OCI-LY7 (cell line): Measurements from ENCODE around the gene OASL. TPM values are rescaled to one million over a fixed set of nuclear protein-coding genes. Genes with fewer than 3 reads are reported as not detected.

ENCODE experiments used
- BruUV-seq: library from RNA; stranded (reverse); fragments of 400-500 nt; replicated peaks from 2 replicates; lab custom pipeline; 2021; lab: Mats Ljungman, UMichigan
- CTCF ChIA-PET: fragments of 300-600 bp; sonication (Branson Sonifier 250); formaldehyde crosslinking; loops from one replicate; lab custom pipeline; 2022; ENCODE audit warnings: antibody characterized with exemption; ENCODE audit not compliant: unreplicated experiment; lab: Charles Lee
- POLR2A ChIA-PET: fragments of 300-600 bp; sonication (Branson Sonifier 250); formaldehyde crosslinking; loops from one replicate; lab custom pipeline; 2022; ENCODE audit warnings: antibody characterized with exemption; lab: Charles Lee
- DNase-seq: peaks from one replicate; pipeline ENCODE4 v3.0.0-alpha.2; 2015; ENCODE audit warnings: low spot score
- H2AFZ ChIP-seq: fragments of 200-600 bp; sonication (generic), shearing (Covaris generic); 2 replicates; pipeline ENCODE4 v1.6.1; 2014; ENCODE audit warnings: mild to moderate bottlenecking, antibody characterized with exemption, low read length, moderate library complexity
- H3K27ac ChIP-seq: fragments of 200-600 bp; sonication (generic); 2 replicates; pipeline ENCODE4 v1.5.1; 2014; ENCODE audit warnings: mixed run types, low read depth, mild to moderate bottlenecking, moderate library complexity, low read length, inconsistent platforms; ENCODE audit not compliant: poor library complexity, severe bottlenecking
- H3K36me3 ChIP-seq: fragments of 200-600 bp; sonication (generic); 2 replicates; pipeline ENCODE4 v1.6.1; 2014; ENCODE audit warnings: mild to moderate bottlenecking, antibody characterized with exemption, low read length, moderate library complexity, mixed read lengths; ENCODE audit not compliant: insufficient read depth
- H3K4me1 ChIP-seq: fragments of 200-600 bp; sonication (generic); 2 replicates; pipeline ENCODE4 v1.5.1; 2014; ENCODE audit warnings: mild to moderate bottlenecking, low read length; ENCODE audit not compliant: insufficient read depth, poor library complexity, severe bottlenecking
- H3K4me2 ChIP-seq: fragments of 200-600 bp; sonication (generic); 2 replicates; pipeline ENCODE4 v1.6.1; 2014; ENCODE audit warnings: mild to moderate bottlenecking, low read length
- H3K4me3 ChIP-seq: fragments of 200-600 bp; sonication (generic); 2 replicates; pipeline ENCODE4 v1.5.1; 2014; ENCODE audit warnings: mild to moderate bottlenecking, low read depth, low read length; ENCODE audit not compliant: poor library complexity, severe bottlenecking
- H3K79me2 ChIP-seq: fragments of 200-600 bp; sonication (generic); 2 replicates; pipeline ENCODE4 v1.6.1; 2016; ENCODE audit warnings: low read depth, mild to moderate bottlenecking, low read length, moderate library complexity, mixed read lengths; ENCODE audit not compliant: insufficient read depth
- H3K9me2 ChIP-seq: fragments of 200-600 bp; sonication (generic); 2 replicates; pipeline ENCODE4 v1.6.1; 2016; ENCODE audit warnings: mild to moderate bottlenecking, low read length, mixed read lengths; ENCODE audit not compliant: insufficient read depth
- H3K9me3 ChIP-seq: fragments of 200-600 bp; sonication (generic); 2 replicates; pipeline ENCODE4 v1.6.1; 2014; ENCODE audit warnings: mild to moderate bottlenecking, mixed run types, low read length, mixed read lengths
- H4K20me1 ChIP-seq: fragments of 200-600 bp; sonication (generic); 2 replicates; pipeline ENCODE4 v1.6.1; 2014; ENCODE audit warnings: mild to moderate bottlenecking, antibody characterized with exemption, low read length, moderate library complexity, mixed read lengths; ENCODE audit not compliant: insufficient read depth
- CTCF ChIP-seq: fragments of 200-600 bp; sonication (generic); conservative IDR thresholded peaks from 2 replicates; pipeline ENCODE4 v1.5.1; 2014; ENCODE audit warnings: mild to moderate bottlenecking, antibody characterized with exemption, low read length, moderate library complexity, mixed read lengths
- EZH2phosphoT487 ChIP-seq: fragments of 200-600 bp; sonication (generic); IDR thresholded peaks from 2 replicates; pipeline ENCODE4 v1.6.1; 2018; ENCODE audit warnings: low read depth, borderline replicate concordance, mild to moderate bottlenecking, mixed run types, antibody characterized with exemption, low read length, moderate library complexity, mixed read lengths
- intact Hi-C: fragments of 100-400 bp; cut with micrococcal nuclease; formaldehyde crosslinking; loops from one replicate; pipeline ENCODE4 v1.10.0; 2022; ENCODE audit not compliant: unreplicated experiment
- total RNA-seq, 2 experiments: library from RNA; depleted of rRNA in 1 of 2; stranded (reverse); fragments of >200 nt in 1 of 2; shearing (Covaris generic) in 1 of 2; gene quantifications; 2 replicates each; pipeline ENCODE4 v1.2.3, GENCODE V29; 2014 to 2022

OASL gene
- total RNA-seq, 2 experiments from 2014 or later: 0.09 to 0.25 TPM

- ChIA-PET CTCF (no interaction called here), POLR2A (interaction anchor here (0.5 to 0.6 kb wide), 2 partner anchors 41 to 95 kb away, joined by 3 to 4 read pairs; no protein-coding TSS in a partner anchor)
- BruUV-seq: no TSS peak
Observed at GRCh38 chr12:120983759-120984158, 55.3 kb downstream of the OASL start.

GRCh38 chr12:120982659-120983058, 56.4 kb downstream of the OASL start:
- Histone ChIP-seq H2AFZ (no peak overlapping the region), H4K20me1 (no peaks in the 10 kb centered on the region), H3K4me1 (no peaks in the 10 kb centered on the region), H3K4me2 (no peak overlapping the region), H3K36me3 (no peaks in the 10 kb centered on the region), H3K9me2 (no peaks in the 10 kb centered on the region), H3K9me3 (no peaks in the 10 kb centered on the region), H3K79me2 (no peaks in the 10 kb centered on the region), H3K4me3 (no peak overlapping the region), H3K27ac (no peak overlapping the region)
- DNase-seq: no peak
- intact Hi-C loops: no loop called here
- ChIA-PET POLR2A (no interaction called here), CTCF (no interaction called here)
- BruUV-seq: no TSS peak
- TF ChIP-seq CTCF: no peak
- TF ChIP-seq EZH2phosphoT487: no peak

More at GRCh38 chr12:120983759-120984158, 55.3 kb downstream of the OASL start:
- Histone ChIP-seq H3K9me3 (no peaks in the 10 kb centered on the region), H4K20me1 (no peaks in the 10 kb centered on the region), H3K36me3 (no peaks in the 10 kb centered on the region), H3K27ac (no peak overlapping the region), H3K4me2 (no peak overlapping the region), H3K4me1 (no peaks in the 10 kb centered on the region), H3K4me3 (no peak overlapping the region), H3K79me2 (no peaks in the 10 kb centered on the region), H2AFZ (no peak overlapping the region), H3K9me2 (no peaks in the 10 kb centered on the region)
- TF ChIP-seq CTCF: no peak
- no peak for TF ChIP-seq EZH2phosphoT487
- DNase-seq: no peak
- intact Hi-C loops: no loop called here

GRCh38 chr12:120981407-120981941, 57.6 kb downstream of the OASL start:
- Histone ChIP-seq H4K20me1 (no peaks in the 10 kb centered on the region), H3K36me3 (no peaks in the 10 kb centered on the region), H3K79me2 (no peaks in the 10 kb centered on the region), H3K27ac (no peak overlapping the region), H3K4me2 (no peak overlapping the region), H2AFZ (no peak overlapping the region), H3K9me2 (no peaks in the 10 kb centered on the region), H3K4me3 (no peak overlapping the region), H3K9me3 (no peaks in the 10 kb centered on the region), H3K4me1 (no peaks in the 10 kb centered on the region)
- no peak for DNase-seq
- CTCF ChIA-PET: no interaction called here
- TF ChIP-seq CTCF (no peak), EZH2phosphoT487 (no peak)
- intact Hi-C loops: no loop called here
- no TSS peak for BruUV-seq
- POLR2A ChIA-PET: interaction anchor here (0.6 kb wide), 1 partner anchor 393 kb away, joined by 3 read pairs; no protein-coding TSS in a partner anchor
